ENCODE data around the gene POC1A.

DNA sequence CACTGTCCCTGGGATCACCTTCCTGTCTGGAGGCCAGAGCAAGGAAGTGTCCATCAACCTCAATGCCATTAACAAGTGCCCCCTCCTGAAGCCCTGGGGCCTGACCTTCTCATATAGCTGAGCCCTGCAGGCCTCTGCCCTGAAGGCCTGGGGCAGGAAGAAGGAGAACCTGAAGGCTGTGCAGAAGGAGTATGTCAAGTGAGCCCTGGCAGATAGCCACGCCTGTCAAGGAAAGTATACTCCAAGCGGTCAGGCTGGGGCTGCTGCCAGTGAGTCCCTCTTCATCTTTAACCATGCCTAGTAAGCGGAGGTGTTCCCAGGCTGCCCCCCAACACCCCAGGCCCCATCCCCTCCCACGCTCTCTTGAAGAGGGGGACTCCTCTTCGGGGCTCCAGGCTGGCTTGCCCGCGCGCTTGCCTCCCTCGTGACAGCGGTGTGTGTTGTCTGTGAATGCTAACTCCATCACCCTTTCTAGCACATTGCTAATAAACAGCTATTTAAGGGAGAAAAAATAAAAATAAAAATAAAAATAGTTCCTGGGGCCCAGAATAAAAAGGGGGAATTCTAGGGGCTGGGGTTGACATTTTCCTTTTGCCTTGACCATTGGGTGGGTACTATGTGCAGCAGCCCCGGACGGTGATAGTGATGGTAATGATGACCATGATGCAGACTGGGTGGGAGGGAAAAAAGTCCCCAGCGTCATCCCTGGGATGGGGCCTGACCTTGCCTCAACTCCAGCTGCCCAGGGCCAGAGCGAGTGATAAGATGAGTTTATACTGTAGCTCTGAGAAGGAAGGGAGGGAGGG, 40.5 kb upstream of the POC1A start:
- TF ChIP-seq EP300 (IDR thresholded peaks at IDR 0.05; ENCODE audit: borderline replicate concordance in 1 of 2, low read depth in 1 of 2, low read length in 1 of 2) (no peak), POLR2AphosphoS5 (IDR thresholded peaks at IDR 0.05; ENCODE audit: low read depth, low read length) (no peak), ELF1 (IDR thresholded peaks at IDR 0.05) (no peak), RXRA (IDR thresholded peaks at IDR 0.05; ENCODE audit: borderline replicate concordance, low read depth) (no peak), NRF1 (IDR thresholded peaks at IDR 0.05; ENCODE audit: low read depth, low read length) (no peak), SMC3 (IDR thresholded peaks at IDR 0.05; ENCODE audit: low read depth, low read length) (no peak), RCOR1 (IDR thresholded peaks at IDR 0.05; ENCODE audit: low read length) (no peak), EZH2phosphoT487 (IDR thresholded peaks at IDR 0.05; ENCODE audit: borderline replicate concordance, low read depth) (no peak)
- TF ChIP-seq, protein P1, sequence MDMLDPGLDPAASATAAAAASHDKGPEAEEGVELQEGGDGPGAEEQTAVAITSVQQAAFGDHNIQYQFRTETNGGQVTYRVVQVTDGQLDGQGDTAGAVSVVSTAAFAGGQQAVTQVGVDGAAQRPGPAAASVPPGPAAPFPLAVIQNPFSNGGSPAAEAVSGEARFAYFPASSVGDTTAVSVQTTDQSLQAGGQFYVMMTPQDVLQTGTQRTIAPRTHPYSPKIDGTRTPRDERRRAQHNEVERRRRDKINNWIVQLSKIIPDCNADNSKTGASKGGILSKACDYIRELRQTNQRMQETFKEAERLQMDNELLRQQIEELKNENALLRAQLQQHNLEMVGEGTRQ (IDR thresholded peaks at IDR 0.05; ENCODE audit: borderline replicate concordance, low read depth, low read length), result no peak
- TF ChIP-seq, protein P2, sequence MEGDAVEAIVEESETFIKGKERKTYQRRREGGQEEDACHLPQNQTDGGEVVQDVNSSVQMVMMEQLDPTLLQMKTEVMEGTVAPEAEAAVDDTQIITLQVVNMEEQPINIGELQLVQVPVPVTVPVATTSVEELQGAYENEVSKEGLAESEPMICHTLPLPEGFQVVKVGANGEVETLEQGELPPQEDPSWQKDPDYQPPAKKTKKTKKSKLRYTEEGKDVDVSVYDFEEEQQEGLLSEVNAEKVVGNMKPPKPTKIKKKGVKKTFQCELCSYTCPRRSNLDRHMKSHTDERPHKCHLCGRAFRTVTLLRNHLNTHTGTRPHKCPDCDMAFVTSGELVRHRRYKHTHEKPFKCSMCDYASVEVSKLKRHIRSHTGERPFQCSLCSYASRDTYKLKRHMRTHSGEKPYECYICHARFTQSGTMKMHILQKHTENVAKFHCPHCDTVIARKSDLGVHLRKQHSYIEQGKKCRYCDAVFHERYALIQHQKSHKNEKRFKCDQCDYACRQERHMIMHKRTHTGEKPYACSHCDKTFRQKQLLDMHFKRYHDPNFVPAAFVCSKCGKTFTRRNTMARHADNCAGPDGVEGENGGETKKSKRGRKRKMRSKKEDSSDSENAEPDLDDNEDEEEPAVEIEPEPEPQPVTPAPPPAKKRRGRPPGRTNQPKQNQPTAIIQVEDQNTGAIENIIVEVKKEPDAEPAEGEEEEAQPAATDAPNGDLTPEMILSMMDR (IDR thresholded peaks at IDR 0.05), result no peak
- TF ChIP-seq, protein P3, sequence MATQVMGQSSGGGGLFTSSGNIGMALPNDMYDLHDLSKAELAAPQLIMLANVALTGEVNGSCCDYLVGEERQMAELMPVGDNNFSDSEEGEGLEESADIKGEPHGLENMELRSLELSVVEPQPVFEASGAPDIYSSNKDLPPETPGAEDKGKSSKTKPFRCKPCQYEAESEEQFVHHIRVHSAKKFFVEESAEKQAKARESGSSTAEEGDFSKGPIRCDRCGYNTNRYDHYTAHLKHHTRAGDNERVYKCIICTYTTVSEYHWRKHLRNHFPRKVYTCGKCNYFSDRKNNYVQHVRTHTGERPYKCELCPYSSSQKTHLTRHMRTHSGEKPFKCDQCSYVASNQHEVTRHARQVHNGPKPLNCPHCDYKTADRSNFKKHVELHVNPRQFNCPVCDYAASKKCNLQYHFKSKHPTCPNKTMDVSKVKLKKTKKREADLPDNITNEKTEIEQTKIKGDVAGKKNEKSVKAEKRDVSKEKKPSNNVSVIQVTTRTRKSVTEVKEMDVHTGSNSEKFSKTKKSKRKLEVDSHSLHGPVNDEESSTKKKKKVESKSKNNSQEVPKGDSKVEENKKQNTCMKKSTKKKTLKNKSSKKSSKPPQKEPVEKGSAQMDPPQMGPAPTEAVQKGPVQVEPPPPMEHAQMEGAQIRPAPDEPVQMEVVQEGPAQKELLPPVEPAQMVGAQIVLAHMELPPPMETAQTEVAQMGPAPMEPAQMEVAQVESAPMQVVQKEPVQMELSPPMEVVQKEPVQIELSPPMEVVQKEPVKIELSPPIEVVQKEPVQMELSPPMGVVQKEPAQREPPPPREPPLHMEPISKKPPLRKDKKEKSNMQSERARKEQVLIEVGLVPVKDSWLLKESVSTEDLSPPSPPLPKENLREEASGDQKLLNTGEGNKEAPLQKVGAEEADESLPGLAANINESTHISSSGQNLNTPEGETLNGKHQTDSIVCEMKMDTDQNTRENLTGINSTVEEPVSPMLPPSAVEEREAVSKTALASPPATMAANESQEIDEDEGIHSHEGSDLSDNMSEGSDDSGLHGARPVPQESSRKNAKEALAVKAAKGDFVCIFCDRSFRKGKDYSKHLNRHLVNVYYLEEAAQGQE (IDR thresholded peaks at IDR 0.05; ENCODE audit: low read depth, low read length), result no peak
- TF ChIP-seq, protein P4, sequence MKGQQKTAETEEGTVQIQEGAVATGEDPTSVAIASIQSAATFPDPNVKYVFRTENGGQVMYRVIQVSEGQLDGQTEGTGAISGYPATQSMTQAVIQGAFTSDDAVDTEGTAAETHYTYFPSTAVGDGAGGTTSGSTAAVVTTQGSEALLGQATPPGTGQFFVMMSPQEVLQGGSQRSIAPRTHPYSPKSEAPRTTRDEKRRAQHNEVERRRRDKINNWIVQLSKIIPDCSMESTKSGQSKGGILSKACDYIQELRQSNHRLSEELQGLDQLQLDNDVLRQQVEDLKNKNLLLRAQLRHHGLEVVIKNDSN (IDR thresholded peaks at IDR 0.05; ENCODE audit: borderline replicate concordance, low read depth), result no peak
